Measurements from ENCODE around the gene GRIA1.

The GRIA1 gene

GRCh38 chr5:153629027-153629895, 138.8 kb downstream of the GRIA1 start:
- Histone ChIP-seq H3K36me3 (ENCODE audit: insufficient read depth, low read length) (no peaks in the 10 kb centered on the region), H3K4me3 (ENCODE audit: low read length) (no peak overlapping the region), H3K9me3 (ENCODE audit: low read length) (no peaks in the 10 kb centered on the region), H3K27me3 (ENCODE audit: insufficient read depth, low read length) (no peaks in the 10 kb centered on the region), H3K4me1 (ENCODE audit: insufficient read depth, low read length) (peaks cover 39% of the 10 kb centered on the region), H2AFZ (ENCODE audit: low read depth, low read length) (no peak overlapping the region)

- no peak overlapping the region for H3K4me3 ChIP-seq (ENCODE audit: low read length)
- H3K4me1 ChIP-seq (ENCODE audit: insufficient read depth, low read length): peaks cover 39% of the 10 kb centered on the region
- H3K27me3 ChIP-seq (ENCODE audit: insufficient read depth, low read length): no peaks in the 10 kb centered on the region
- no peaks in the 10 kb centered on the region for H3K36me3 ChIP-seq (ENCODE audit: insufficient read depth, low read length)
- no peak overlapping the region for H2AFZ ChIP-seq (ENCODE audit: low read depth, low read length)
- H3K9me3 ChIP-seq (ENCODE audit: low read length): no peaks in the 10 kb centered on the region
Measured at GRCh38 chr5:153630546-153630945, 140.1 kb downstream of the GRIA1 start.

- Histone ChIP-seq H3K9me3 (ENCODE audit: low read length) (no peaks in the 10 kb centered on the region), H3K36me3 (ENCODE audit: insufficient read depth, low read length) (no peaks in the 10 kb centered on the region), H2AFZ (ENCODE audit: low read depth, low read length) (no peak overlapping the region), H3K27me3 (ENCODE audit: insufficient read depth, low read length) (no peaks in the 10 kb centered on the region), H3K4me3 (ENCODE audit: low read length) (no peak overlapping the region), H3K4me1 (ENCODE audit: insufficient read depth, low read length) (peaks cover 20% of the 10 kb centered on the region)
Measured at GRCh38 chr5:153632748-153633290, 142.3 kb downstream of the GRIA1 start.

DNA sequence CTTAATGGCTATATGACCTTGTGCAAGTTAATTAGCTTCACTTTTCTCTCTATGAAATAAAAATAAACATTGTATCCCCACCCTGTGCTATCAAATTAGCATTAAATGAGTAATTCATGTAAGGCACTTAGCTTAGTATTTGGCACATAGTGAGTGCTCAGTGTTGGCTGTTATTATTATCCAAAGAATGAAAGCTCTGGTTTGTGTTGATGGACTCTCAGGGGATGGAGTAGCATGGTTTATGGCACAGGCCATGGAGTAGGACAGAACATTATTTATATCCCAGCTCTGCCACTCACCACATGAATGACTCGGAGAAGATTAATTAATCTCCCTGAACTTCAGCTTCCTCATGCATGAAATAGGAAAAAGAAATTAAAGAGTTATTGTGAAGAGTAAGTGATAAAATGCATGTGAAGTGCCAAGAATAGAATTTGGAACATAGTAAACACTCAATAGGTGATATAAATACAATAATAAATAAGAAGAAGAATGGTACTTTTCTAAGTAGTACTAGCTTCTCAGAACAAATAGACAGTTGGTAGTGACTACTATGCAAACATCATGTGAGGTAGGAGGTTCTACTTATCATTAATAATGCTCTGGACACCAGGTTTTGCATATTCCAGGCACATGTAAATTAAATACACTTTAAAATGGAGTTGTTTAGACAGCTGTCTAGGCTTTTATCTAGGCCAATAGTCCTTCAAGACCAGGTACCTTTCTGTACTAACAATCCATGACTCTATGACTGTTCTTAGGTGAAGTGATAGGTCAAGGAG, 146.4 kb downstream of the GRIA1 start:
- Histone ChIP-seq H3K27me3 (ENCODE audit: insufficient read depth, low read length) (no peaks in the 10 kb centered on the region), H3K9me3 (ENCODE audit: low read length) (no peaks in the 10 kb centered on the region), H3K4me3 (ENCODE audit: low read length) (no peak overlapping the region), H2AFZ (ENCODE audit: low read depth, low read length) (no peak overlapping the region), H3K36me3 (ENCODE audit: insufficient read depth, low read length) (no peaks in the 10 kb centered on the region), H3K4me1 (ENCODE audit: insufficient read depth, low read length) (peaks cover 10% of the 10 kb centered on the region)

DNA sequence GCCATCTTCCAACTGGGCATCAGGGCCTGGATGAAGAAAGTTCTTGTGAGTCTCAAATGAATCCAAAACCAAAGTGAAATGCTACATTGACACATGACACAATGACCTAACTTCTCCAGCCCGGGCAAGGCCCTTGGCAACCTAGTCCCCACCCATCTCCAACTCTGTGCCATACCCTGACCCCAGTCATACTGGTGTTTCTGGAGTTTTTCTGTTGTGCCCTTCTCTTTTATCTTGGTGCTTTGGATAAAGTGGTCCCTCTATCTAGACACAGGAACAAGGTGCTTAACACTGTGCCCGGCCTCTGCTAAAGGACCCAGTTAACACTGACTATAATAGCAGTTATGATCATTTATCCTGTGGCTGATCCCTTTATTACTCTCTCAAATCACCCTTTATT, 149.8 kb downstream of the GRIA1 start:
- Histone ChIP-seq H3K4me3 (ENCODE audit: low read length) (no peak overlapping the region), H3K27me3 (ENCODE audit: insufficient read depth, low read length) (no peaks in the 10 kb centered on the region), H2AFZ (ENCODE audit: low read depth, low read length) (no peak overlapping the region), H3K36me3 (ENCODE audit: insufficient read depth, low read length) (no peaks in the 10 kb centered on the region), H3K9me3 (ENCODE audit: low read length) (no peaks in the 10 kb centered on the region), H3K4me1 (ENCODE audit: insufficient read depth, low read length) (peaks cover 13% of the 10 kb centered on the region)

- Histone ChIP-seq H3K27me3 (ENCODE audit: insufficient read depth, low read length) (no peaks in the 10 kb centered on the region), H3K36me3 (ENCODE audit: insufficient read depth, low read length) (no peaks in the 10 kb centered on the region), H3K9me3 (ENCODE audit: low read length) (no peaks in the 10 kb centered on the region), H3K4me1 (ENCODE audit: insufficient read depth, low read length) (peaks cover 13% of the 10 kb centered on the region), H3K4me3 (ENCODE audit: low read length) (no peak overlapping the region), H2AFZ (ENCODE audit: low read depth, low read length) (no peak overlapping the region)
Measured at GRCh38 chr5:153641183-153641688, 150.8 kb downstream of the GRIA1 start.

DNA sequence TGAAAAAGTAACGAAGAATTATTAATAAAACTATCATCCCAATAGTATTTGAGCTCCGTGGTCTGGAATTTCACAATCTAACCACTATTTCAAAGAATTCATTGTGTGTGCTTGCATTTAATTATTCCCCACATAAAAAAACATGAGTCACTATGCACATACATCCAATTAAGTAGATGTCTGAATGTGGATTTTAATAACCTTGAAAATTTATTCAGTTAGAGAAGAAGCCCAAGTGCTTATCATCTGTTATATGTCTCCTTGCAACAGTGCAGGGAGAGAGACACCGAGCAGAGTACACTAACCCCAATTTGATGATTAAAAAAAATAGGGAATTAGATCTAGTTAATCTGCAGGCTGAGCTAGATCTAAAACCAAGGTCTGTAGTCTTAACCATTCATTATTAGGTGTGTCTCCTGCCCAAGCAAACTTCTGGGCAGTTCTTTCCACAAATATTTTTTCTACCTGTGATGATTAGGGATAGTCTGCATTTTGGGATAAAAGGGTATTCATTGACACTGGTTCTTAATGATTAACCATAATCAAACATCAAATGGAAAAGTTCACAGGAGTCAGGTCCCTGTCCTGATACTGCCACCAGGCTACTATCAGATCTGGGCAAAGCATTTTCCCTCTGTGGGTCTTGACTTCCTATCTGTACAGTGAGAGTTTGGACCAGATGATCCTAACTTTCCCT, 164.2 kb downstream of the GRIA1 start:
- no peak overlapping the region for H2AFZ ChIP-seq (ENCODE audit: low read depth, low read length)
- H3K4me1 ChIP-seq (ENCODE audit: insufficient read depth, low read length): peaks cover 19% of the 10 kb centered on the region
- H3K9me3 ChIP-seq (ENCODE audit: low read length): no peaks in the 10 kb centered on the region
- H3K27me3 ChIP-seq (ENCODE audit: insufficient read depth, low read length): no peaks in the 10 kb centered on the region
- H3K36me3 ChIP-seq (ENCODE audit: insufficient read depth, low read length): peaks cover 45% of the 10 kb centered on the region
- H3K4me3 ChIP-seq (ENCODE audit: low read length): no peak overlapping the region

DNA sequence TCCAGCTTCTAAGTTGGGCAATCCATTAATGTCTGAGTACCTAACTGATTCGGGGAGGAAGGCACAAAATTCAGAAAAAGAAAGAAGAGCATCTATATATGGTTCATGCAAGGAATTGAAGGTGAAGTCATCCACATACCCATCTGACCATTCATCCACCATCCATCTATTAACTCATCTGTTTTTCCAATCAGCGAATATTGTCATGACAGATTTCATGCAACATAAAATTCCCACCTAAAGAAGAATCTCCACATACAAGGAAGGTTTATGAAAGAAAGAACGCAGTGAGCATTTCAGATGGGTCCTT, 164.7 kb downstream of the GRIA1 start:
- H3K4me1 ChIP-seq (ENCODE audit: insufficient read depth, low read length): peaks cover 19% of the 10 kb centered on the region

DNA sequence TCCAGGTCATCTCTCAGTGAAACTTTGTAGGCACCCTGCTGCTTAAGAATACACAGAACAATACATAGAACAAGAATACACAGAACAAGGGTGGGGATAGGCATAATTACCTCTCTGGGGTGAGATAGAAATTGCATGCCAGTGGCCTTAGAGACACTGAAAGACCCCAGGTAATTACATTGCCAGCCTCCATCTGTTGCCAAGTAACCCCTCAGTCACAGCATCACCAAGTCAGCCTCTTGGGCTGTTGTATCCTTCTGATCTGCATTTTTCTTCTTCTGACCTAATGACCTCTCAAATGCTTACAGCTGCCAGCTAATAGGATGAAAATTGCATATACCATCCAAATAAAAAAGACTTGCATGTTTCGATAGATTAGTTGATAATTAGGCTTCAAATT, 167.7 kb downstream of the GRIA1 start:
- Histone ChIP-seq H3K4me3 (ENCODE audit: low read length) (no peak overlapping the region), H3K9me3 (ENCODE audit: low read length) (no peaks in the 10 kb centered on the region), H2AFZ (ENCODE audit: low read depth, low read length) (no peak overlapping the region), H3K36me3 (ENCODE audit: insufficient read depth, low read length) (peaks cover 26% of the 10 kb centered on the region), H3K27me3 (ENCODE audit: insufficient read depth, low read length) (no peaks in the 10 kb centered on the region), H3K4me1 (ENCODE audit: insufficient read depth, low read length) (peaks cover 25% of the 10 kb centered on the region)

More for the DNA sequence above, 164.7 kb downstream of the GRIA1 start:
- Histone ChIP-seq H3K9me3 (ENCODE audit: low read length) (no peaks in the 10 kb centered on the region), H2AFZ (ENCODE audit: low read depth, low read length) (no peak overlapping the region), H3K4me3 (ENCODE audit: low read length) (no peak overlapping the region), H3K27me3 (ENCODE audit: insufficient read depth, low read length) (no peaks in the 10 kb centered on the region), H3K36me3 (ENCODE audit: insufficient read depth, low read length) (peaks cover 40% of the 10 kb centered on the region)

DNA sequence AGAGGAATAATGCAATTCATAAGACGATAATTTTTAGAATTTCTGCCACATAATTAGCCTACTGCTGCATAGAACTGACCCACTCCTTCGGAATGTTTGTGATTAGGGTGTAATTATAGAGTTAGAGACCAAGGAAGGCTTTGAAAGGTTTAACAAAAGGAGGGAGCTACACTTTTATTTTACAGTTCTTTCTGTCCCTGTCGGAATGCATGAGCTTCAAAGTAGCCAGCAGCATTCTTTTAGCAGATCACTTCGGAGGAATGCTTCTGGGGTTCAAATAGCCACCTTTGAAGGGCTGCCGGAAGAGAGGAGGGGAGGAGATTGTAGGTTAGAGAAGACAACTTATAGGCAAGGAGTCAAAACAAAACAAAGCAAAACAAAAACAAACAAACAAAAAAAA, 168.1 kb downstream of the GRIA1 start:
- Histone ChIP-seq H3K9me3 (ENCODE audit: low read length) (no peaks in the 10 kb centered on the region), H2AFZ (ENCODE audit: low read depth, low read length) (no peak overlapping the region), H3K4me1 (ENCODE audit: insufficient read depth, low read length) (peaks cover 25% of the 10 kb centered on the region), H3K4me3 (ENCODE audit: low read length) (no peak overlapping the region), H3K27me3 (ENCODE audit: insufficient read depth, low read length) (no peaks in the 10 kb centered on the region), H3K36me3 (ENCODE audit: insufficient read depth, low read length) (peaks cover 25% of the 10 kb centered on the region)

DNA sequence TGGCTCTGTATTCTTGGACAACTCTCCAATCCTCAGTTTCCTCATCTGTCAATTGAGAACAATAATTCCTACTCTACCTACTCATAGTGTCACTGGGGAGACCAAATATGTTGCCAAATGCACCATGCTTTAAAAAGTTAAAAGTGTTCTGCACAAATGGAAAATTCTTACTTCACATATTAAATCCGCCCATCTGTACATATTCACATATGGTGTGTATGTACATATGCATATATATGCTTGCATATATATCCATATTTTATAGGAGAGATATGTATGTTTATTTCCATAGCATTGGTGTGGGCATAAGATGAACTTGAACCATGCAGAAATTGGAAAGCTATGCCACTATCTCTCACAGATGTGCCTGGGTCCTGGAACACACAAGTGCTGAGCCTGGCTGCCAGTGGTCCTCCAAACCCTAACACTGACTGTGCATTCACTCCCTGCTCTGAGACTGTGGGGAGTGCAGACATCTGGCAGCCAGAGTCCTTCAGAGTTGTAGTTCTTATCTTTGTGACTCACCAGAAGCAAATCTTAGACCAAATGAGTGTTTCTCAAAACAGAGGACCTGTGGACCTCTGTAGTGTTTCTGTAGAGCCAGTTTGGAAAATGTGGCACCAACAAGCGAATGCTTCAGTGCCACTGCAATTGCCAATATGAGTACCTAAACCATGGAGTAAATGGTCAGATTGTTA, 168.7 kb downstream of the GRIA1 start:
- no peaks in the 10 kb centered on the region for H3K27me3 ChIP-seq (ENCODE audit: insufficient read depth, low read length)
- H2AFZ ChIP-seq (ENCODE audit: low read depth, low read length): no peak overlapping the region
- H3K36me3 ChIP-seq (ENCODE audit: insufficient read depth, low read length): peaks cover 23% of the 10 kb centered on the region
- H3K9me3 ChIP-seq (ENCODE audit: low read length): no peaks in the 10 kb centered on the region
- peaks cover 25% of the 10 kb centered on the region for H3K4me1 ChIP-seq (ENCODE audit: insufficient read depth, low read length)
- no peak overlapping the region for H3K4me3 ChIP-seq (ENCODE audit: low read length)

GRCh38 chr5:153660919-153661318, 170.4 kb downstream of the GRIA1 start:
- peaks cover 12% of the 10 kb centered on the region for H3K36me3 ChIP-seq (ENCODE audit: insufficient read depth, low read length)
- H2AFZ ChIP-seq (ENCODE audit: low read depth, low read length): no peak overlapping the region
- H3K9me3 ChIP-seq (ENCODE audit: low read length): no peaks in the 10 kb centered on the region
- no peak overlapping the region for H3K4me3 ChIP-seq (ENCODE audit: low read length)
- H3K4me1 ChIP-seq (ENCODE audit: insufficient read depth, low read length): peaks cover 25% of the 10 kb centered on the region
- no peaks in the 10 kb centered on the region for H3K27me3 ChIP-seq (ENCODE audit: insufficient read depth, low read length)

Data from neuron (in vitro differentiated cells).